Right lung (tissue), 5 donors: ENCODE data around the gene RIC8A. TPM values are rescaled to one million over a fixed set of nuclear protein-coding genes. Genes with fewer than 3 reads are reported as not detected.
A peak's percentile ranks its signal among the peaks of the same experiment; 100 is the strongest.

ENCODE experiments used
- DNase-seq, 2 donors: peaks; one replicate each; pipeline ENCODE4 v3.0.0-alpha.2; 2013
- polyA plus RNA-seq, 5 donors: library from polyadenylated mRNA; unstranded; fragments of 120-200 nt; gene quantifications; one replicate each; pipeline versions ENCODE4 v1.2.1 to v1.2.3, GENCODE V29; 2013; ENCODE audit warnings: inconsistent platforms in 1 of 5, low replicate concordance in 1 of 5; ENCODE audit not compliant: insufficient read length in 5 of 5, insufficient read depth in 1 of 5

RIC8A gene
- polyA plus RNA-seq, 5 donors: 60.3 to 94.1 (median 71.1) TPM

- no peak for DNase-seq
Observed at GRCh38 chr11:203056-203944, 4.2 kb upstream of the RIC8A start.

DNA sequence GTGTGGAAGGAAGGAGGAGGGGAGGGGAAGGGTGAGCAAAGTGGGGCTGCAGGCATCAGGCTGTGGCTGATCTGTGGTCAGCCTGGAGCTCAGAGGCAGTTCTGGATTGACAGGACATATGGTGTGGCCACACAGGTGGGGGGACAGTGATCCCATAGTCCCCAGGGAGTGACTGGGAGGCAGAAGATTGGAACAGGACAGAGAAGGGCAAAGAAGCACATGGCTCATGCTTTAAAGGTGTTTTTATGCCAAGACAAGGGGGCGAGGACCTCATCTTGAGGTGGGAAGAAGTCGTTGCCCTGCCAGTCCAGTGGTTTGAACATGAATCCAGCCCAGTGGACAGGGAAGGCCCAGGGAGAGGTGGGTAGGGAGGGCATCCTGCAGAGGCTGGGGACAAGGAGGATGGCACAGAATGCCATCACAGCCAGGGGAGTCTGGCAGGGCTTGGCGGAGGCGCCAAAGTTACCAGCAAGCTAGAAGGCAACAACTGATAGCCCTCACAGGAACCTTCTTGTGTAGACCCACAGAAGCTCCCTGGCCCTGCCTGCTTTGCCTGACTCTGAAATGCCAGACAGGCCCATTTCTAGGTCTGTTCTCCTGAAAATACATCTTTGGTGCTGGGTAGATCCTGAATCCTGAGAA lies 3.4 kb upstream of the RIC8A start:
- no peak for DNase-seq

- no peak for DNase-seq
Observed at GRCh38 chr11:204587-205109, 2.9 kb upstream of the RIC8A start.

DNA sequence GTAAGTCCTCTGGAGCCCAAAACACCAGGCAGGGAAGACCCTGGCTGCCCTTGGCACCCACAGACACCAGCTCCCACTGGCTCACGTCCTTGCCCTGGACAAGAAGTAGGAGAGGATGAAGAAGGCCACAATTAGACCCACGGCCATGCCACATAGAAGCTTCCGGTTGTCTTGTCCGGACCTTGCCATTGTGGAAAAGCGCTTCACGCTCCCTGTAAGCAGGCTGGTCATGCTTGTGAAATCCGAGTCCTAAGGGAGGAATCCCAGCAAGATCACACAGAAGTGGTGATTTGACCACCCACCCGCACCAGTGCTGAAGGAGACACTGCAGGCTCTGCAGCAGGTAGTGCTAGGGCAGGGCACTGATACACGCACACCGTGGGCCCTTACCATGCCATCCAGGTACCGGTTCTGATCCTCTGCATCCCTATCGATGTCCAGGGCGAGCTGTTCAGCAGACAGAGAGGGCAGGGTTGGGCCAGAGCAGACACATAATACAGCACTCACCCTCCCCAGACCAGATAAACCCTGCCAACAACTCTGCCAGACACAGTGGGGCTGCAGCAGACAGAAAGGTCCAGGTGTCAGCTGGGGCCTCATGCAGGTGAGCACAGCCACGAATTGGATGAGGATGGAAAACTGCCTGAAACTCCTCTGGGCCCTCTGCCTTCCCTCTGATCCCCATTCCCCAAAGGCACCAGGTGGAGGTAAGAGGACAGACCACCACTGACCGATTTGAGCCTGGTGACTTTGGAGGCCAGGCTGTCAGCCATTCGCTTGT lies 2.1 kb upstream of the RIC8A start:
- no peak for DNase-seq

- DNase-seq: no peak
Observed at GRCh38 chr11:206002-206384, 1.5 kb upstream of the RIC8A start.

DNA sequence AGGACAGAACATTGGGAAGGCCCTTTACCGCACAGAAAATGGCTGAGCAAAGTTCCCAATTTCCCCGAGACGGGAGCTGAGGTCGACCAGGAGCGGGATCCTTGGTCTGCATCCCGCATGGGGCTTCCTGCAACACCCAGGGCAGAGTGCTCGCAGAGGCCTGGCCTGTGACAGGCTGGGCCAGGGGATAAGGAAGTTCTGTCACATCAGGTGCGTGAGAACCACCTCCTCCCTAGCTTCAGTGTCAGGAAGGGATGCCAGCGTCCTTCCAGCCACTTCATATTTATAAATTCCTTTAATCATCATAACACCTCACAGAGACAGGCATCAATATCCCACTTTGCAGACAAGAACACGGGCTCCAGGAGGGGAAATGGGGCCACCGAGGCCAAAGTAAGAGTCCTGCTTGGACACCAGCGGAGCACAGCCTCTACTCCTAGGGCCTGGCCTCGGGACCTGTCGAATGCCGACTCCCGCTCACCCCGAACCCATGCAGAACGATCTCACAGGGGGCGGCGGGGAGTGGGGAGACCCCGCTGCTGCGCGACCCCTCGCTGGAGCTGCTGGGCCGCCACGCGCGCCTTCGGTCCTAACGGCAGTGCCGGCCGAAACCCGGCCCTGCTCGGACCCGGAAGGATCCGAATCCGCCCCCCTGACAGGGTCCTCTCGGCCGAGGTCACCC lies 841 bp upstream of the RIC8A start:
- DNase-seq: no peak

DNA sequence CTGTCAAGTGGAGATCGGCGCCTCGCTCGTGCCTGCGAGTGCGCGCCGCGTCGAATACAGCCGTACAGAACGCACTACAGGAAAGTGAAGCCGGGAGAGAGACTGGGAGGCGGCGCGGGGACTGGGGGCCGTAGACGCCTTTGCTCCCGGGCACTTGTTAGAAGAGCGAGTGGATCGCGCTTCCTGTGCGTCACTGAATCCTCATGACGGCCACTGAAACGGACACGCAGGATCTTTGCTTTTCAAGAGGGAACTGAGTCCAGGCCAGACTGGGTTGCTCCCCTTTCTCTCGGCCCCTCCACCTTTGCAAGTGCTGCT lies 314 bp downstream of the RIC8A start:
- no peak for DNase-seq

- peak; percentile 80 to 83 for DNase-seq
Observed at GRCh38 chr11:208181-208916, 841 bp downstream of the RIC8A start.

DNA sequence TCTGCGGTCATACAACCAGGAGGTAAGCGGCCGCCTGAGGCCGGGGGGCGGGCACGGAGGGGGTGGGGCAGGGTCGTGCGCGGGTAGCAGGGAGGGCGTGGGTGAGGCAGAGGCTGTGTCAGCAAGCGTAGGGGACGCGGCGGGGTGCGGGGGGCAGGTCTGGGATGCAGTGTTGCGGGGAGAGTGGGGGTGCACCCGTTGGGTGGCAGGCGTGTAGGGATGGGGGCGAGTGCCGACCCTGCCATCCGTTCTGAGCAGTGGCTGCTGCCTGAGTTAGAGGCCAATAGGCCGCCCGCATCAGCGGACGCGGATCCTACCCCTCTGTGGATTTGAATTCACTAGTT lies 1.4 kb downstream of the RIC8A start:
- no peak for DNase-seq

DNA sequence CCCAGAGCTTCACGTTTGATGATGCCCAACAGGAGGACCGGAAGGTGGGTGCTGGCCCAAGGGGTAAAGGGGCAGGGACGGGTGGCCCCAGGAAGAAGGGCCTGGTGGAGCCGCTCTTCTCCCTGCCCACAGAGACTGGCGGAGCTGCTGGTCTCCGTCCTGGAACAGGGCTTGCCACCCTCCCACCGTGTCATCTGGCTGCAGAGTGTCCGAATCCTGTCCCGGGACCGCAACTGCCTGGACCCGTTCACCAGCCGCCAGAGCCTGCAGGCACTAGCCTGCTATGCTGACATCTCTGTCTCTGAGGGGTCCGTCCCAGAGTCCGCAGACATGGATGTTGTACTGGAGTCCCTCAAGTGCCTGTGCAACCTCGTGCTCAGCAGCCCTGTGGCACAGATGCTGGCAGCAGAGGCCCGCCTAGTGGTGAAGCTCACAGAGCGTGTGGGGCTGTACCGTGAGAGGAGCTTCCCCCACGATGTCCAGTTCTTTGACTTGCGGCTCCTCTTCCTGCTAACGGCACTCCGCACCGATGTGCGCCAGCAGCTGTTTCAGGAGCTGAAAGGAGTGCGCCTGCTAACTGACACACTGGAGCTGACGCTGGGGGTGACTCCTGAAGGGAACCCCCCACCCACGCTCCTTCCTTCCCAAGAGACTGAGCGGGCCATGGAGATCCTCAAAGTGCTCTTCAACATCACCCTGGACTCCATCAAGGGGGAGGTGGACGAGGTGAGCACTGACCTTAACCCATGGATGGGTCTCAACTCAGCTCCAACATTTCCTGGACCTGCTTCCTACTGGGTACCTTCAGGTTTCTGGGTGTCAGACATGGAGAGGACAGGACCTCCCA lies 2.0 kb downstream of the RIC8A start:
- no peak for DNase-seq

- DNase-seq: no peak
Observed at GRCh38 chr11:210122-210802, 2.8 kb downstream of the RIC8A start.

GRCh38 chr11:210803-211180 lies 3.3 kb downstream of the RIC8A start:
- DNase-seq: no peak

- DNase-seq: no peak
Observed at GRCh38 chr11:211295-211694, 3.8 kb downstream of the RIC8A start.

DNA sequence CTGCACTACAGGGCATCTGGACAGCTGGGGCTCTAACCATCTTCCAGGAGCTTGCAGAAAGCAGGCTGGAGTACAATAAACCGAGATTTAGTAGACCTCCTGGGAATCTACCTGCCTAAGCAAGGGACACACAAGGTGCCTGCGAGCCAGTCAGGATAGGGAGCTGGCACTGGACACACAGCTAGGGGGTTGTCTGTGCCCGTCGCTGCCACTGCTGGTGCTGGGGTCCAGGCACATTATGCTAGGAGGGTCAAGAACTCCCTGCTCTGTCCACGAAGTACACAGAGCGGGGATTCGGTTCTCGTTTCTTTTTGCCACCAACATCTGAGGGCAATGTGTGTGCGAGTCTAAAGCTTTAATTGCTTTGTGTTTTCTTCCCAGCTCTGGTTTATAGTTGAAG lies 4.2 kb downstream of the RIC8A start:
- DNase-seq: no peak

GRCh38 chr11:212150-213100 lies 4.9 kb downstream of the RIC8A start:
- no peak for DNase-seq

DNA sequence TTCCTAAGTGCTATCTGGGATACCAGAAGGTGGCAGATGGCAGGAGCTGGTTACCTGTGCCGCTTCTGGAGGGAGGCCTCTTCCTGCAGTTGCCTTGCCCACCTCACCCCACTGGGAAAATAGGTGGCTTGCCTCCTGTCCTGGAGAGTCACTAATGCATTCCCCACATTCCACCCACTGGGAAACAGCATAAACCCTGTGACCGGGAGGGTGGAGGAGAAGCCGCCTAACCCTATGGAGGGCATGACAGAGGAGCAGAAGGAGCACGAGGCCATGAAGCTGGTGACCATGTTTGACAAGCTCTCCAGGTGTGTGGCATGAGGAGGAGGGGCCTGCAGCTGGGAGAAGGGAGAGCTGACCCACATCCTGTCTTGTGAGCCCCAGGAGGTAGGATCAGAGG lies 5.6 kb downstream of the RIC8A start:
- no peak for DNase-seq

GRCh38 chr11:214083-214482 lies 6.6 kb downstream of the RIC8A start:
- DNase-seq: no peak

GRCh38 chr11:215581-216037 lies 8.1 kb downstream of the RIC8A start:
- DNase-seq: no peak
